GM19397 (cell line): ENCODE results near the gene USP2.
A peak's percentile ranks its signal among the peaks of the same experiment; 100 is the strongest.

Source experiments
- ATAC-seq: cut with Tn5 transposase; IDR thresholded peaks from one replicate; pipeline ENCODE4 v1.9.1; 2021; ENCODE audit warnings: mild to moderate bottlenecking, moderate library complexity; ENCODE audit not compliant: unreplicated experiment

The USP2 gene

DNA sequence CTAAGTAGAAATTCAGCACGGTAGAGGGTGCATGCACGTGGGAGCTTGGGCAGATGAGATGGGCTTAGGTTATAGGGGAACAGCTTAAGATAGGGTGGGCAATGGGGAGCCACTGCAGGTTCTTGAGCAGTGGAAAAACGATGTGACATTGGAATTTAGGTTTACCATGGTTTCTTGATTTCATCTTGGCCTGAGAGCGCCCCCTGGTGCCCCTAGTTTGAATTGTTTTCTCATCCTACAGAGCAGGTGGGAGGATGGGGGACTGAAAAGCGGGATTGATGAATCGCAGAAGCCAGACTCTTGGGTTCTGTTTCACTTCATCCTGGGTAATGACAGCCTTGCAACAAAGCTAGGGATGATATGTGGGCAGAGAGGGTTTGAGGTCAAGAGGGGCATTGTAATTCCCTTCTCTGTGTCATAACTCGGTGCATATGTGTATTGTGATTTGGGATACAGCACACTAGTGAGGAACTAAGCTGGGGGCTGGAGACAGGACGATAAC lies 57.9 kb downstream of the USP2 start:
- no peak for ATAC-seq

GRCh38 chr11:119322921-119323531 lies 58.5 kb downstream of the USP2 start:
- ATAC-seq = no peak

DNA sequence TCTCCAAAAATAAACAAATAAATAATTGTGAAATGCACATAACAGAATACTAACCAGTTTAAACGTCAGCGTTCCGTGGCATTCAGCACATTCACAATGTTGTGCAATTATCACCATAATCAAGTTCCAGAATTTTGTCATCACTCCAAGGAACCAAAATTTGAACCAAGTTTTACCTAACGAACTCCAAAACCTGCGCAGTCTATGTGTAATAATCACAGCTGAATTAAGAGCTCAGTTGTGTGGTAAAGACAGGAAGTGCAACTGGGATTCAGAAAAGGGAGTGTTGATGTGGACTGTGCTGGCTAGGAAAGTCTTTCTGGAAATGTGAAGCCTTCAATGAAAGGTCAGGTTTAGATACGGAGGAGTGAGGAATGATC lies 59.1 kb downstream of the USP2 start:
- ATAC-seq = no peak

GRCh38 chr11:119320776-119321524 lies 60.5 kb downstream of the USP2 start:
- peak; percentile 58 for ATAC-seq

DNA sequence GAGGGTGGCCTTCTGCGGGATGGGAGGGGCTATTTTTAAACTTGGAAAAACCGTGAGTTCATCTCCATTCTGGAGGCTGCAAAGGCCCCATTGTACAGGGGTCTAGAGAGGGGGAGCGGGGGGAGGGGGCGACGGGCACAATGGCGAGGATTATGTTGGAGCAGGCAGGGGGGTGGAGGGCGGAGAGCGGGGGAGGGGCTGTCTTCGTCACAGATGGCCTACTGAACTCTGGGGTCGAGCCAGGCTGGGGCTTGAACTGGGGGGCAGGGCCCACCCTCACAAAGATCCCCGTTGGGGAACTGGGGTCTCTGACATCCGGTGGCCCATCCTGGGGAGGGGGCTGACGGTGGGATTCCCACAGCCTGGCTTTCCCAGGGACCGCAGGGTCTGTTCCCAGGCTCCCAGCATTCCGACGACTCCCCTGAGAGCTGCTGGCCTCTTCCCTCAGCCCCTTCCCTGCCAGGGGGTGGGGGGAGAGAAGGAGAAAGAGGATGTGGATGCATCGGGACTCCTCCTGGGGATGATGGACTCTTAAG lies 61.2 kb downstream of the USP2 start:
- no peak for ATAC-seq

GRCh38 chr11:119319700-119320239 lies 61.7 kb downstream of the USP2 start:
- no peak for ATAC-seq

DNA sequence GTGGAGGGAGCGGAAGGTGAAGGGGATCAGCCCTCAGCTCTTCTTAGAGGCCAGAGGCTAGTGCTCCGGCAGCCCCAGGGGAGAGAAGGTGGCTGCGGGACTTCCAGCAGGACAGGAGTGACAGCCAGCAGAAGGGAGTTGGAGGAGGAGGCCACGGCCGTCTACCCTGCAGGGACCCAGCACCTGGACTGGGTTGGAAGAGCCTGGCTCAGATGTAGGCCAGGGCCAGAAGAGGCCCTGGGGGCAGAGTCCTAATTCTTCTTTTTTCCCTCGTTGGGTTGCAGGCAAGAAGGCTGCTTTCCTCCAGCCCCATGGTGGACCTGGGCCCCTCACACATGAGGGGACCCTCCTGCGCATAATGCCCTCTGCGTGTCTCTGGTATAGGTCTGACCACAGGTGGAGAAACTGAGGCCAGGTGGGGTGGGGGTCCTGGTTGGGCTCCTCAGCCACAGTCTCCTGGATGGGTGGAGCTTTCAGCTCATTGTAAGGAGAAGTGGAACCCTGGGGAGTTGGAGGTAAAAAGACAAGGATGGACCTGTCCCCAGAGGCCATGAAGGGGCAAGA lies 62.3 kb downstream of the USP2 start:
- no peak for ATAC-seq

GRCh38 chr11:119318240-119319135 lies 63.0 kb downstream of the USP2 start:
- no peak for ATAC-seq

- no peak for ATAC-seq
Observed at GRCh38 chr11:119317592-119318239, 63.8 kb downstream of the USP2 start.

DNA sequence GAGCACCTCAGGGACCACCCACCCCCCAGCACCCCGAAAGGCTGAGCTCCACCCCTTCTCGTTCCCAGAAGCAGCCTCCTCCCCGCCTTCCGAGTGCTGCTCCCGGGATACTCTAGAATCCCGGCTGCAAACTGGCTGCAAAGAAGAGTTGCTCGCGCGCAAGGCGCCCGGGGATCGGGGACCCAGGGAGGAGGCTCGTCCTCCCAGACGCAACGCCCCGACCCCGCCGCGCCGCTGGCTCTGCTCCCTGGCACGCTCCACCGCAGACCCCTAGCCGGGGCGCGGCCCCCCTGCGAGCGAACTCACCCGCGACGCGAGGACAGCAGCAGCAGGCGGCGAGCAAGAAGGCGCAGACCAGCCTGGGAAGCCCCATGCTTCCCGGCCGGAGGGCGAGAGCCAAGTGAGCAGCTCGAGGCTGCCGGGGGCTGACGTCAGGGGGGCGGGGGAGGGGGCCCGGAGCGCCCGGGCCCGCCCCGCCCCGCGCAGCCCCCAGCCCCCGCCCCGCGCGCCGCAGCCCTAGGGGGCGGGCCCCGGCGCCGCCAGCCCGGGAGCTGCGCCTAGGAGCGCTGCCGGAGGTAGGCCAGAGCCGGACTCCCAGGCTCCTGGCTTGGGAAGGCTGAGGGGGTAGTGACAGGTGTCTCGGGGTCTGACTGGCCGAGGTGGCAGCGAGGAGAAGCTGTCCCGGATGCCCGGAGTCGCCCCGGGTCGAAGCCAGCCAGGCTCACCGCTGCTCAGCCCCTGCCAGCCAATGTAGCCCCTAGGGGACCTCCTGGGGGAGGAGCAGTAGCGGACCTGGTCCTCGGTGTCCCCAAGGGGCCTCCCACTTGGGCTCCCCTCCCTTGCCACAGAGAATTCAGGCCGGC lies 64.5 kb downstream of the USP2 start, which contains the start of gene MCAM:
TSS of gene MCAM (minus strand) at position 402 of the 863 bp plus-strand sequence. CDS start at position 373, 29 bp downstream.
- ATAC-seq = no peak

- no peak for ATAC-seq
Observed at GRCh38 chr11:119316016-119316728, 65.3 kb downstream of the USP2 start.

DNA sequence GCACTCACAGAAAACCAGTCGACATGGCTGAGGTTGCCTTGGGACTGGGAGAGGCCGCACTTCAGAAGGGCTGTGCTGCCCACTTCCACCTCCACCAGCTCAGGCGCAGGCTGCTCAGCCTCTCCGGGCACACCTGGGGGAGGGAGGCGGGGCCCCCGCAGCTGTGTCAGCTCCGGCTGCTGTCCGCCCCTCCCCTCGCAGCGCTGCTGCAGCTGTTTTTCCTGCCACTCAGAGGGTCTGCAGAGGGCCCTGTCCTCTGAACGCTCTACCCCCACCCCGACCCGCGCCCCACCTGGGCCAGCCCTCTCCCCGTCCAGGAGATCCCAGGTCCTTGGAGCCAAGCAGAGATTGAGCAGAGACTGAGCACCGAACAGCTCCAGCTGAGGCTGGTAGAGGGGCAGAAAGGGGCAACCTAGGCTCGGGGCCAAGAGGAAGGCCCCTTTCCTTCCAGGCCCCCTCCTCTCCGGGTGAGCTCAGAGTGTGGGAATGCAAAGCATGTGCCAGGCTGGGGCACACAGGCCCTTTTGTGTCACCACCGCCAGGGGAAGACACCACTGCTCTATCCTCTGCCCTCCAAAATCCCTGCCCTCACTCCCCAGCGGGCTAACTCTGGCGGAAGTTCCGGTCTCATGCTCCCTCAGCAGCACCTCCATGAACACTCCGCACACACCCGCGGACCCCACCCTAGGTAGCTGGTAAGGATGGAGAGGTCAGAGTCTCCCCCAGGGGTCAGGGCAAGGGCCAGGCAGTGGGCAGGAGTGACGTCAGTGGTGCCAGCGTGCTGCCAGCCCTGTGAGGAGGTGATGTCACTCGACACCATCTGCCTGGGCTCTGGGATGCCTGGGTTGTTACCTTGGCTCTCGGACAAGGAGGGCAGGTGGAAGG lies 66.1 kb downstream of the USP2 start:
- ATAC-seq = peak; percentile 57

- ATAC-seq = no peak
Observed at GRCh38 chr11:119314726-119315125, 66.8 kb downstream of the USP2 start.

- no peak for ATAC-seq
Observed at GRCh38 chr11:119310682-119311052, 70.8 kb downstream of the USP2 start.

DNA sequence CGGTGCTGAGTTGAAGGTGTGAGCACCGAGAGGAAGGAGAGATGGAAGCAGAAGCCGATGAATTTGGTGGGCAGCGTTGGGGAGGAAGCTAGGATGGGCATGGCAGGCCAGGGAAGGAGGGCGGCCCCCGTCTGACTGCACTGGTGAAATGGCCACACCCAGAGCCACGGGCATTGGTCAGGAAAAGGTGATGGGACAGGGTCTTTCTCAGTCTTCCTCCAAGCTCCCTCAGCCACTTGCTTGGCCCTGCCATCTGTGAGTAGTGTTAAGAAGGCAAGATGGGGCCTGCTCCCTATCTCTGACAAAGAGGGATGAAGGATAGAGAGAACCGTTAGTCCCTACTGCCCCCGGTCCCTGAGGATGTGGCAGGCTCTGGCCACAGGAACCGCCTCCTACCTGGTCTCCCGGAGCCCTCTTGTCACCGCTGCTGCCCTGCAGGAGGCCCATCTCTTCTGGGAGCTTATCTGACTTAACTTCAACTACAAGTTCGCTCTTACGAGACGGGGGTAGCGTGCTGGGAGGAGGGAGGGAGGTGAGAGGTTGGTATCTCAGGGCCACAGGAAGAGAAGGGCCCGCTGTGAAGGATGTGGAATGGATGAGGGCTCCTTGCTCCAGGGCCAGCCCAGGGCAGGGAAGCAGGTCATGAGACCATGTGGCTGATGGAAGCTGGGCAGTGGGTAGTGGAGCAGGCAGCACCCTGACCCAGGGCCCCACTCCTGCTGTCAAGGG lies 71.4 kb downstream of the USP2 start:
- no peak for ATAC-seq

DNA sequence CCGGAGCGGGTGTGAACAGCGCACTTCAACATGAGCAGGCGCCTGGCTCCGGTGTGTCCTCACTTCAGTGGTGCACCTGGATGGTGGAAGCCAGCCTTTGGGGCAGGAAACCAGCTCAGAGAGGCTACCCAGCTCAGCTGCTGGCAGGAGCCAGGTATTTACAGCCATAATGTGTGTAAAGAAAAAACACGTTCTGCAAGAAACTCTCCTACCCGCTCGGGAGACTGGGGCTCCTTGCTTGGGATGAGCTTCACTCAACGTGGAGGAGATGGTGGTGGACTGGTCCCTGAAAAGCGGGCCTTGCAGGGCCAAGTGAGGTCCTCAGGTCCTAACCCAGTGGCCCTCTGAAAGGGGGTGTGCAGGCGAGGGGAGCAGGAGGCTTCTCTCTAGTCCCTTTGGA lies 72.1 kb downstream of the USP2 start:
- ATAC-seq = no peak

GRCh38 chr11:119307974-119308373 lies 73.5 kb downstream of the USP2 start:
- ATAC-seq = no peak
